HepG2 (cell line): ENCODE measurements around the gene STYX. TPM values are rescaled to one million over a fixed set of nuclear protein-coding genes. Genes with fewer than 3 reads are reported as not detected.

Source experiments
- AGO2 ChIP-seq: fragments of 200-400 bp; formaldehyde crosslinking; optimal IDR thresholded peaks from 2 replicates; pipeline ENCODE3; 2017; ENCODE audit warnings: mild to moderate bottlenecking, low read depth, low read length, moderate library complexity
- ASH2L ChIP-seq: fragments of 300-600, 200-600 bp; sonication (generic); IDR thresholded peaks from 2 replicates; pipeline ENCODE4 v1.7.0; 2017; ENCODE audit warnings: low read depth, mild to moderate bottlenecking, moderate library complexity, mixed read lengths, low read length; ENCODE audit not compliant: insufficient read length
- ATF5 ChIP-seq: sonication (generic); formaldehyde crosslinking; IDR thresholded peaks from 2 replicates; pipeline ENCODE4 v1.4.0; 2020; ENCODE audit warnings: mild to moderate bottlenecking, low read depth, missing genetic modification reagents
- FOSL2 ChIP-seq: sonication (generic); formaldehyde crosslinking; IDR thresholded peaks from 2 replicates; pipeline ENCODE4 v1.4.0; 2020; ENCODE audit warnings: missing genetic modification reagents
- FOXC1 ChIP-seq: sonication (generic); formaldehyde crosslinking; IDR thresholded peaks from 2 replicates; pipeline ENCODE4 v1.8.0; 2022; ENCODE audit warnings: mild to moderate bottlenecking, missing genetic modification reagents, borderline replicate concordance
- HDAC1 ChIP-seq: sonication (generic); formaldehyde crosslinking; IDR thresholded peaks from 2 replicates; pipeline ENCODE4 v1.5.1; 2020; ENCODE audit warnings: mild to moderate bottlenecking, missing genetic modification reagents
- HNF1B ChIP-seq: sonication (generic); formaldehyde crosslinking; IDR thresholded peaks from 2 replicates; pipeline ENCODE4 v1.5.1; 2020; ENCODE audit warnings: mild to moderate bottlenecking, moderate library complexity, missing genetic modification reagents
- HOXA3 ChIP-seq: sonication (generic); formaldehyde crosslinking; IDR thresholded peaks from 2 replicates; pipeline ENCODE4 v1.5.0; 2020; ENCODE audit warnings: missing genetic modification reagents
- JUND ChIP-seq: sonication (generic); formaldehyde crosslinking; IDR thresholded peaks from 2 replicates; pipeline ENCODE4 v1.8.0; 2022; ENCODE audit warnings: mild to moderate bottlenecking, missing genetic modification reagents
- NCOR1 ChIP-seq: fragments of 200-600 bp; sonication (generic); IDR thresholded peaks from 2 replicates; pipeline ENCODE4 v1.7.0; 2017; ENCODE audit warnings: antibody characterized with exemption, low read length, borderline replicate concordance
- PRDM4 ChIP-seq: sonication (generic); formaldehyde crosslinking; IDR thresholded peaks from 2 replicates; pipeline ENCODE4 v1.9.0; 2021; ENCODE audit warnings: missing genetic modification reagents, borderline replicate concordance
- ZBTB3 ChIP-seq: sonication (generic); formaldehyde crosslinking; IDR thresholded peaks from 2 replicates; pipeline ENCODE4 v1.4.0; 2020; ENCODE audit warnings: low read depth, mild to moderate bottlenecking, moderate library complexity, missing genetic modification reagents, borderline replicate concordance
- ZEB1 ChIP-seq: IDR thresholded peaks from 2 replicates; pipeline ENCODE4 v1.6.1; 2012; ENCODE audit warnings: mild to moderate bottlenecking, low read depth, inconsistent platforms; ENCODE audit not compliant: insufficient replicate concordance
- ZNF280B ChIP-seq: sonication (generic); formaldehyde crosslinking; IDR thresholded peaks from 2 replicates; pipeline ENCODE4 v1.5.0; 2020; ENCODE audit warnings: missing genetic modification reagents, mild to moderate bottlenecking, borderline replicate concordance
- ZNF441 ChIP-seq: sonication (generic); formaldehyde crosslinking; IDR thresholded peaks from 2 replicates; pipeline ENCODE4 v1.7.0; 2021; ENCODE audit warnings: missing genetic modification reagents, borderline replicate concordance
- ZNF512 ChIP-seq: sonication (generic); formaldehyde crosslinking; IDR thresholded peaks from 2 replicates; pipeline ENCODE4 v1.4.0; 2020; ENCODE audit warnings: mild to moderate bottlenecking, missing genetic modification reagents
- ZNF691 ChIP-seq: sonication (generic); formaldehyde crosslinking; IDR thresholded peaks from 2 replicates; pipeline ENCODE4 v1.4.0; 2020; ENCODE audit warnings: missing genetic modification reagents, low read depth, mild to moderate bottlenecking, borderline replicate concordance
- ZNF747 ChIP-seq: sonication (generic); formaldehyde crosslinking; IDR thresholded peaks from 2 replicates; pipeline ENCODE4 v1.8.1; 2023; ENCODE audit warnings: missing genetic modification reagents, mild to moderate bottlenecking, borderline replicate concordance
- polyA plus RNA-seq, 8 experiments: library from polyadenylated mRNA; depleted of rRNA in 3 of 8; stranded (reverse) in 7 of 8; unstranded in 1 of 8; fragments of >200 nt; fragmentation: Illumina TruSeq in 4 of 8; extraction: Trizol in 4 of 8; gene quantifications; 2 replicates each; pipeline versions ENCODE4 v1.2.1 to v1.2.3, GENCODE V29; 2011 to 2016; ENCODE audit warnings: low read depth in 4 of 8, missing spikeins in 1 of 8, mixed read lengths in 1 of 8; ENCODE audit not compliant: insufficient read depth in 1 of 8
- total RNA-seq, 5 experiments: library from RNA; depleted of rRNA; stranded (reverse); fragments of >200 nt; fragmentation: Illumina TruSeq; extraction: Trizol; gene quantifications; 2 replicates each; pipeline ENCODE4 v1.2.3, GENCODE V29; 2016; ENCODE audit warnings: low read depth in 1 of 5

STYX gene
- total and polyA plus RNA-seq, 2 of the 13 experiments (the other 11 are each of a cell fraction or from before 2014, with no cell fraction given): 6.6 to 10.9 TPM

- TF ChIP-seq PRDM4 (CRISPR knock-in tag): no peak
- no peak for TF ChIP-seq ATF5
- TF ChIP-seq AGO2: no peak
- peak; percentile 62; the same call in 1 of the 2 replicates for TF ChIP-seq ZNF747
- TF ChIP-seq ZNF280B (CRISPR knock-in tag): no peak
- peak; percentile 57 for TF ChIP-seq ZEB1
- peak; percentile 75 for TF ChIP-seq HOXA3 (CRISPR knock-in tag)
- TF ChIP-seq ZNF512 (CRISPR knock-in tag): no peak
- TF ChIP-seq ZNF441 (CRISPR knock-in tag): no peak
- peak; percentile 98 for TF ChIP-seq HDAC1 (CRISPR knock-in tag)
- peak; percentile 85 for TF ChIP-seq JUND (CRISPR knock-in tag)
- TF ChIP-seq ZNF691: no peak
- TF ChIP-seq ASH2L: peak; percentile 83
- TF ChIP-seq ZBTB3: 0 out of 2 replicates have a peak, but pooled peaks have one; percentile 50
- peak; percentile 28; the same call in 1 of the 2 replicates for TF ChIP-seq FOXC1
- TF ChIP-seq HNF1B: peak; percentile 67; the same call in 1 of the 2 replicates
- TF ChIP-seq NCOR1: peak; percentile 93
- TF ChIP-seq FOSL2 (CRISPR knock-in tag): peak; percentile 78
Observed at GRCh38 chr14:52821805-52822250, 91.9 kb downstream of the STYX start (continued).
